HCT116 (cell line): Measurements from ENCODE around the gene DDRGK1.

Source experiments
- SP1 ChIP-seq: IDR thresholded peaks from 2 replicates; pipeline ENCODE4 v1.6.1; 2012; ENCODE audit warnings: low read depth
- YY1 ChIP-seq: IDR thresholded peaks from 2 replicates; pipeline ENCODE4 v1.6.1; 2011; ENCODE audit warnings: low read length, low read depth, moderate library complexity, mild to moderate bottlenecking; ENCODE audit not compliant: insufficient replicate concordance; ENCODE audit errors: extremely low read depth

- no peak for TF ChIP-seq YY1
- no peak for TF ChIP-seq SP1
These were observed 57.6 kb downstream of the DDRGK1 start for GRCh38 chr20:3146732-3147341.
